HUES48 (cell line): Measurements from ENCODE around the gene OR2AG1.

Experiments
- H3K27ac ChIP-seq: one replicate; pipeline ENCODE4 v1.7.0; 2013; ENCODE audit warnings: low read depth, low read length, inconsistent platforms
- H3K27me3 ChIP-seq: 2 replicates; pipeline ENCODE4 v1.6.1; 2013; ENCODE audit warnings: mild to moderate bottlenecking, low read length; ENCODE audit not compliant: control insufficient read depth, insufficient read depth
- H3K36me3 ChIP-seq: 2 replicates; pipeline ENCODE4 v1.6.1; 2013; ENCODE audit warnings: low read length; ENCODE audit not compliant: control insufficient read depth, insufficient read depth
- H3K4me1 ChIP-seq: 2 replicates; pipeline ENCODE4 v1.6.1; 2013; ENCODE audit warnings: mild to moderate bottlenecking, low read length; ENCODE audit not compliant: control insufficient read depth, insufficient read depth
- H3K4me3 ChIP-seq: 2 replicates; pipeline ENCODE4 v1.5.1; 2013; ENCODE audit warnings: mild to moderate bottlenecking, low read depth, low read length
- H3K9ac ChIP-seq: 2 replicates; pipeline ENCODE4 v1.6.1; 2013; ENCODE audit warnings: mild to moderate bottlenecking, low read depth, low read length, moderate library complexity
- H3K9me3 ChIP-seq: 2 replicates; pipeline ENCODE4 v1.6.1; 2013; ENCODE audit warnings: low read length; ENCODE audit not compliant: control insufficient read depth, insufficient read depth

Gene OR2AG1

DNA sequence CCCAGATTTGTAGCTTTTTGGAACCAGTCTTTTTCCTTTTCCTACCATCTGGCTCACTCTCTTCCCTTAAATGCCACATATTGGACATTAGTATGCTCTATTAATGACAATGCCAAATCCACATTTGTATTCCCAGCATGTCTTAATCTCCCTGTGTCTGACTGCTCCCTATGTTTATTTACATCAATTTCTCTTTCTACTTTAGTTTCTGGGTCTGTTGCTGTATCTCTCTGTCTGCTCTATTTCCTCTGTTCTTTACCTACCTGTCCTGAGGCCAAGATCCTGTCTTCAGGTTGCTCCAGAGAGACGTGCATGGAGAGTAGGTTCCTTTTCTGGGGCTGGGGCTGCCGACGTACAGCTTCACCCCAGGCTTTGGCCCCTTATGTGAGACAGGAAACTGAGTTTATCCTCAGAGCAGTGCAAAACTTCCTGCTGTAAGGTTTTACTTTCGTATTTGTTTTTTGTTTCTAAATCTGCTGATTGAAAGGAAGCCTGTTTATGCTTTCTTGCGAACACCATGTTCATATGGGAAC, 36.7 kb upstream of the OR2AG1 start:
- no peak overlapping the region for H3K4me3 ChIP-seq
- no peak overlapping the region for H3K9ac ChIP-seq
- no peaks in the 10 kb centered on the region for H3K27me3 ChIP-seq
- H3K9me3 ChIP-seq, result no peaks in the 10 kb centered on the region
- no peaks in the 10 kb centered on the region for H3K36me3 ChIP-seq
- H3K27ac ChIP-seq, result no peak overlapping the region
- H3K4me1 ChIP-seq, result no peaks in the 10 kb centered on the region

DNA sequence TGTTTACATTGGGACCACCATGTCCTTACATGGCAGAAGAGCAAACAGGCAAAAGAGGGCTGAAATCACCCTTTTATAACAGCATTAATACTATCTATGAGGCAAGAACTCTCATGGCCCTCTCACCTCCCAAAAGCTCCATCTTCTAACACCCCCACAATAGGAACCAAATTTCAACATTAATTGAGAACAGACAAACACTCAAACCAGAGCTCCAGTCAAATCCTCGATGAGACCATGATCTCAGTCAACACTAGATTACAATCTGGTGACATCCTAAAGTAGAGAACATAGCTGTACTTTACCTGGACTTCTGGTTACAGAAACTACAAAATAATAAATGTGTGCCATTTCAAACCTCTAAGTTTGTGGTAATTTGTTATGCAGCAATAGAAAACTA, 36.2 kb upstream of the OR2AG1 start:
- Histone ChIP-seq H3K4me3 (no peak overlapping the region), H3K9ac (no peak overlapping the region), H3K36me3 (no peaks in the 10 kb centered on the region), H3K9me3 (no peaks in the 10 kb centered on the region), H3K27ac (no peak overlapping the region), H3K4me1 (no peaks in the 10 kb centered on the region), H3K27me3 (no peaks in the 10 kb centered on the region)

DNA sequence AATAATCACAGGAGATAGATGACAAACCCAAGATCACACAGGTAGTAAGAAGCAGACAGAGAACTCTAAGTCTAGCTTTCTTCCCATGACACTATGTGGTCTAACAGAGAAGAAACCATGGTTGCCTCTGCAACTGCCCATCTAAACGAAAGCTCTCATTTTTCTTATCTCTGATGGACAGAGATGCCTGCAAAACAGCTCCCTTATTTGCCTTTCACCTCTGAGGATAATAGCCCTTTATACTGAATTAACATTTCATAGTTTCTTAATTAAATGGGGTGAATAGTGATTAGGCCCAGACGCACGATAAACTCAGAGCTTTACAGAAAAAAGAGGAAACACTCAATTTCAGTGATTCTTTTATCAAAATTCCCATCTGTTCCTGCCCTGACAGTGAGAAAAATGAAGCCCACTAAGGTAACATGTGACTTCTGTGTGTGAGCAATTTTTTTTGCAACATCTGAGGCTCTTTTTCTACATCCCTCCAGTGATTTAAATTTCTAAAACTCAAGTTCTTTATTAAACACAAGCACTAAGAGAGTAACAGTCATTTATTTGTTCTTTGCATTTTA, 35.6 kb upstream of the OR2AG1 start:
- H3K27me3 ChIP-seq, result no peaks in the 10 kb centered on the region
- no peak overlapping the region for H3K9ac ChIP-seq

DNA sequence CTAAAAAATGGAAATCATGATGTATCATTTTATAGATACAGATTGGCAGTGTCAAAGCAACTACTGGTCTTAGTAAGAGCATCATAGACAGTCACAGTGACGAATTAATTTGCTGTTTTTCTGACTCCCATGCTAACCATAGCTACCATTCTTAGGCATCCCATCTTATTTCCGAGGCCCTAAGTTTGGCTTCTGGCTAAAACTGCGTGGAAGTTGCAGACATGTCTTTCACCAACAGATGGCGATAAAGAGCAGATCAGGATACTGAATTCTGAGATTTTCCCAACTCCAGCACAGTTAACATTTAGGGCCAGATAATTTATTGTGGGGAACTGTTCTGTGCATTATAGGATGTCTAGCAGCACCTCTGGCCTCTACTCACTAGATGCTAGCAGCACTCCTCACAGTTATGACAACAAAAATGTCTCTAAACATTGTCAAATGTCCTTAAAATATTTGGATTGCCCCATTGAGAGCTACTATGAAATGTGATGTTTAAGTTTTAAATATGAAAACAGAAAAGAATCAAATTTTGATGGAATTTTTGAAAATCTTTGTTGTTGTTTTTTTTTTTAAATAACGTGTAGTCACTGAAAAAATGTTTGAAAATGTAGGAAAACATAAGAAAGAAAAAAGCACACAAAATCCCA, 27.4 kb upstream of the OR2AG1 start:
- H3K9me3 ChIP-seq, result no peaks in the 10 kb centered on the region
- H3K9ac ChIP-seq, result no peak overlapping the region
- no peaks in the 10 kb centered on the region for H3K36me3 ChIP-seq
- no peaks in the 10 kb centered on the region for H3K4me1 ChIP-seq
- H3K27ac ChIP-seq, result no peak overlapping the region
- H3K4me3 ChIP-seq, result no peak overlapping the region
- no peaks in the 10 kb centered on the region for H3K27me3 ChIP-seq

More for the DNA sequence above, 35.6 kb upstream of the OR2AG1 start:
- Histone ChIP-seq H3K4me3 (no peak overlapping the region), H3K9me3 (no peaks in the 10 kb centered on the region), H3K4me1 (no peaks in the 10 kb centered on the region), H3K27ac (no peak overlapping the region), H3K36me3 (no peaks in the 10 kb centered on the region)

DNA sequence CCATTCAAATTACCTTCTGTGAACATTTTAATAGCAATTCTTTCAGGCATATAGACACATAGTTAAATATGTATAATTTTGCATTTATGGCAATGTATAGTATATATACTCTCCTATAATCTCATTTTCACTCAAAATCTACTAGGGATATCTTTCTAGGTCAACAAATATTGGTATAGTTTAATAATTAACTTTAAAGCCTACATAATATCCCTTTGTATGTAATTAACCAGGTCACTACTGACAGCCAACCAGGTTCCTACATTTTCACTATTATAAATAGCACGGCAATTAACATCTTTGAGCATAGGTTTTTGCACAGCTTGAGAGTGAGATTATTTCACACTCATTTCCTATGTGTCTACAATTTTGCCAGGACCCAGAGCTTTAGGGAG, 26.9 kb upstream of the OR2AG1 start:
- no peaks in the 10 kb centered on the region for H3K27me3 ChIP-seq
- no peaks in the 10 kb centered on the region for H3K36me3 ChIP-seq
- no peak overlapping the region for H3K9ac ChIP-seq
- no peaks in the 10 kb centered on the region for H3K4me1 ChIP-seq
- no peaks in the 10 kb centered on the region for H3K9me3 ChIP-seq
- H3K4me3 ChIP-seq, result no peak overlapping the region
- no peak overlapping the region for H3K27ac ChIP-seq

DNA sequence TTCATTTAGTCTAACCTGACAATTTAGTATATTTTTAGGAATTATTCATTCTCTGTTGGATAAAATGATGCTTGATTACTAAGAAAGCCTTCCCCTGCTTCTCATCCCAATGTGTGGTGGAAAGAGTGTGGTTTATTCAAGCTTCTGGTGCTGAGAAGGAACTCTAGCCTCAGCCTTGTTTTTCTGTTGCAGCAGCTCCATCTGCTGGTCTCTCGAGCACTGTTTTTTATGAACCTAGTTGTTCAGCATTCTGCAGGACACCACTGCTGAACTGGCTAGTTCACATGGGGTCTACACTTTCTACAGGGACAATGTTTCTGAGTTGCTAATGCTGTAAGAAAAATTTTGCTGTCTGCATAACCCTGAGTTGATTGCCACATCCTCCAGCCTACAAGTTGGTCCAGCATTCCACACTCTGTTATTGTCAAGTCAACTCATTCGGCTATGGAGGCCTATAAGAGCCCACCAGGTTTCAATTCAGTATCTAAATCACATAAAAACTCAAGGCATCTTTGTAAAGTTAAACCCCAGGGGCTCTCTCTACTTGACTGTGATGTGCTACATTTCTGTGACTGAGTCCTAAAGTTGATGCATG, 25.4 kb upstream of the OR2AG1 start:
- Histone ChIP-seq H3K9ac (no peak overlapping the region), H3K9me3 (no peaks in the 10 kb centered on the region), H3K4me1 (no peaks in the 10 kb centered on the region), H3K27ac (no peak overlapping the region), H3K36me3 (no peaks in the 10 kb centered on the region), H3K4me3 (no peak overlapping the region), H3K27me3 (no peaks in the 10 kb centered on the region)

DNA sequence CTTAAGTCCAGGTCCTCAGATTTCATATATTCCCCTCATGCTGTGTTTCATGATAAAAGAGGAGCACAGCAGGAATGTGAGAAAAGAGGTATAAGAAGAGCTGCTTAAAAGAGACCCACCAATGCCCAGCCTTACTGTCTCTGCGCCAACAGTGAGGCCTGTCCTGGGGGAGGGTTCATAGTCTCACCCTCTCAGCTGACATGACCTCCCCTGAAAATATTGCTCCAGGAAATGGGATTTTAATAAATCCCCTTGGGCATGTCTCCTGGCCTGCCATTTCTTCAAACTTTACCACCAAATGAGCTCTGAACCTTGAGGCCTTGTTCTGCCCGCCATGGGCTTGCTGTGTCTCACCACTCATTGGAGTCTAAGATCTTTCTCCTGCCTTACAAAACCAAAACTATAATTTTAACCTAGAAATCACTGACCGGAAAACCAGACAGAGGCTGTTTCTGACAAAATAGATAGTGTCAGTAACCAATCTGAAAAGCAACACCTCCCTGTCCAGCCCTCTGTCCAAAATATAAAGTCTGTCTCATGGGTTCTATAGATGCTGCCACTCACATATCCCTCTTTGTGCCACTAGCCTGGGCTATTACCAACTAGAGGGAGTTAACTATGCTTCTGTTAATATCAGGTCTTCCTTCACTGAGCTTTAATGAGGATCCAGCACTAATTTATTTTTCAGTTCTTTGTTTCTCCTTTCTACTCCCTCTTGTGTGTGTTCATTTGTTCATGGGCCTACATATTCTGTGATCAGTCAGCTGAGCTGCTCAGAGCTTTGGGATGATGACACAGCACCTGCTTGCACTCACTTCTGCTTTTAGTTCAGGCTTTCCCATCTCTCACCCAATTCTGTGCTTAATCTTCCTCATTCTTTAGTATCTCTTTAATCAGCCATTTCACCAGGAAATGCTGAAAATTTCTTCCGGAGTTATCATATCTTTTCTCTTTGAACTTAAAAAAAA, 10.6 kb upstream of the OR2AG1 start, which contains the start of gene OR2AG2:
Gene OR2AG2, minus strand, starts transcription at position 51 of the 968 bp plus-strand sequence. CDS start 3,019 bp downstream, outside the sequence.
- Histone ChIP-seq H3K27ac (no peak within 1 kb of the TSS), H3K9ac (no peak within 1 kb of the TSS), H3K4me3 (no peak within 1 kb of the TSS), H3K27me3 (no peaks in the 10 kb centered on the region), H3K36me3 (no peaks in the 10 kb centered on the region), H3K4me1 (no peaks in the 10 kb centered on the region), H3K9me3 (no peaks in the 10 kb centered on the region)

DNA sequence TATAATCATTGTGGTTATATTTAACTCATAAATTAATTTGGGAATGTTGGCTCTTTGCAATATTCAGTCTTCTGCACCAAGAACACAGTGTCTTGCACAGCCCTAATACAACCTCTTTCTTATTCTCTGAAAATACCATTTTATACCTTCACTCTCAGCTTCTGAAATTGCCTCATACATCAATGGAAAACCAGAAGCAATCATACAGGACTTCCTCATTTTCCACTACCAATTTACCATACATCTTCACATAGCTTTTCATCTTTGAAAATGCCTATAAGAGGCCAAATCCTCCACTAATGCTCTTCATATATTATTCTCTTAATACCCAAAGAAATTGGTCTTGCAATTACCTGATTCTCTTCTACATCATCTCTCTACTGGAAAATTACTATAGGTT, 4.3 kb upstream of the OR2AG1 start:
- Histone ChIP-seq H3K9ac (no peak overlapping the region), H3K4me1 (no peaks in the 10 kb centered on the region), H3K9me3 (no peaks in the 10 kb centered on the region), H3K27ac (no peak overlapping the region), H3K36me3 (no peaks in the 10 kb centered on the region), H3K27me3 (no peaks in the 10 kb centered on the region), H3K4me3 (no peak overlapping the region)

DNA sequence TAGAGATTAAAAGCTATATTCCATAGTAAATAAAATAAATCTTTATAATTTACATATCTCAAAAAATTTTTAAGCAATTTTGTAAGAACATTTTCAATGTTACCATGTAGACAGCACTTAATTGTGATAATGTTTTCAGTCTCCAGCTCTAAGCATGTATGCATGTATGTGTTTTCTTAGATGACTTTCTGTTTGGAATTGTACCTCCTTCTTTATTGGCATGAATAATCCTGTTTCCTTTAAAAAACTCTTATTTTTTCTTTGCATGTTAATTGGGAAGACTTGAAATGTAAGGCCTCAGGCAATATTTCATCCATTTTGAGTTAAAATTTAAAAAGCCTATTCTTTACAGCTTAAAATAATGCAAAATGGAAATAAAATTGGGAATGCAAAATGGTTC, 2.0 kb upstream of the OR2AG1 start:
- H3K27me3 ChIP-seq, result no peaks in the 10 kb centered on the region
- H3K36me3 ChIP-seq, result no peaks in the 10 kb centered on the region
- H3K27ac ChIP-seq, result no peak overlapping the region
- H3K9me3 ChIP-seq, result no peaks in the 10 kb centered on the region
- no peak overlapping the region for H3K9ac ChIP-seq
- no peak overlapping the region for H3K4me3 ChIP-seq
- no peaks in the 10 kb centered on the region for H3K4me1 ChIP-seq

DNA sequence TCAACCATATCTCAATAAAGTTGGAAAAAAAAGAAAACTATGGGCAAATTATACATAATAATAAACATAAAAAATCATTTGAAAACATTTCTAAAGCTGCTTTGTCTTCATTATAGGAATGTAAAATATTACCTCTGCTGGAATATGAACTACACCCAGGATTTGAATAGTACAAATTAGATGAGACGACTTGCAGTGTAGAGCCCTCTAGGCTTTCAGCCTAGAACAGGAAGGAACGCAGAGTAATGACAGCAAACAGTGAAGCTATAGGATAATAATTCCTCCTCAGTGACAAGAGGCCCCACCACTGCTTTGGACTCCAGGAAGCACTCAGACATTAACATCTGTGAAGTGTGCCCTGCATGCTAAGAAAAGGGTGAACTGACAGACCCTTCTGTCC, 7.7 kb downstream of the OR2AG1 start:
- no peak overlapping the region for H3K9ac ChIP-seq
- no peaks in the 10 kb centered on the region for H3K27me3 ChIP-seq
- no peaks in the 10 kb centered on the region for H3K9me3 ChIP-seq
- no peaks in the 10 kb centered on the region for H3K4me1 ChIP-seq
- H3K36me3 ChIP-seq, result no peaks in the 10 kb centered on the region
- H3K27ac ChIP-seq, result no peak overlapping the region
- no peak overlapping the region for H3K4me3 ChIP-seq
